ENCODE results near the gene RELN. TPM values are rescaled to one million over a fixed set of nuclear protein-coding genes. Genes with fewer than 3 reads are reported as not detected.
"Not testable (repeated sequence)": the region's sequence is repeated elsewhere in the genome, so short reads cannot be mapped to it uniquely, and the experiment has no call there.

The RELN gene
- 0.11 TPM for total RNA-seq

DNA sequence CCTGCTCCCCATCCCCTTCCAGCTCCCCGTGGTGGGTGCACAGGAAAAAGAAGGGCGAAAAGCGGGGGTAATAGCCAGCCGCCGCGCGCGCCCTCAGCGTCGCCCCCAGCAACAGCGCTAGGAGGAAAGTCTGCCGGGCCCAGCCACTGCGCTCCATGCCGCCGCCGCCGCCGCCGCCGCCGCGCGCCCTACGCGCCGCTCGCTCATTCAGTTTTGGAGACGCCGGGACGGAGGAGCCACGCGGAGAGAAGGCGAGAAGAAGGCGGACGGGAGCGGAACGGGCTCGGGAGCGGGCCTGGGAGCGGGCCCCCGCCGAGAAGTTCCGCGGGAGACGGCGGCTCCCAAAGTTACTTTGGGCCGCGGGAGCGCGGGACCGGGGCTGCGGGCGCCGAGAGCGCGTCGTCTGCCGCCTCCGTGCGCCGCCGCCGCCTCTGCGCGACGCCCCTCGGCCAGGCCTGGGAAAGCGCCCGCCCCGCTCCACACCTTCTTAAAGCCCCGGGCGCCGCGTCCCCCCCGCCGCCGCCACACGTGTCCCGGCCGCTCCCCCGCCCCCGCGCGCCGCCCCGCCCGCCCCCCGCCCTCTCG lies at the start of gene RELN:
Gene RELN (minus strand): TSS at position 459 of the 585 bp plus-strand sequence. CDS start 302 bp downstream, at position 157.
- no peaks in the 10 kb centered on the region for H3K36me3 ChIP-seq
- no peaks in the 10 kb centered on the region for H3K27me3 ChIP-seq
- intact Hi-C loops (cut with DNase I) = no loop called here
- no peak for DNase-seq (ENCODE audit: low spot score in 2 of 2)
- no peak within 1 kb of the TSS for H3K27ac ChIP-seq
- peaks cover 0 to 4% of the 10 kb centered on the region in 2 donors for H3K4me1 ChIP-seq
- H3K4me3 ChIP-seq = peak within 1 kb of the TSS; percentile 44 to 63
- TF ChIP-seq, protein P1, sequence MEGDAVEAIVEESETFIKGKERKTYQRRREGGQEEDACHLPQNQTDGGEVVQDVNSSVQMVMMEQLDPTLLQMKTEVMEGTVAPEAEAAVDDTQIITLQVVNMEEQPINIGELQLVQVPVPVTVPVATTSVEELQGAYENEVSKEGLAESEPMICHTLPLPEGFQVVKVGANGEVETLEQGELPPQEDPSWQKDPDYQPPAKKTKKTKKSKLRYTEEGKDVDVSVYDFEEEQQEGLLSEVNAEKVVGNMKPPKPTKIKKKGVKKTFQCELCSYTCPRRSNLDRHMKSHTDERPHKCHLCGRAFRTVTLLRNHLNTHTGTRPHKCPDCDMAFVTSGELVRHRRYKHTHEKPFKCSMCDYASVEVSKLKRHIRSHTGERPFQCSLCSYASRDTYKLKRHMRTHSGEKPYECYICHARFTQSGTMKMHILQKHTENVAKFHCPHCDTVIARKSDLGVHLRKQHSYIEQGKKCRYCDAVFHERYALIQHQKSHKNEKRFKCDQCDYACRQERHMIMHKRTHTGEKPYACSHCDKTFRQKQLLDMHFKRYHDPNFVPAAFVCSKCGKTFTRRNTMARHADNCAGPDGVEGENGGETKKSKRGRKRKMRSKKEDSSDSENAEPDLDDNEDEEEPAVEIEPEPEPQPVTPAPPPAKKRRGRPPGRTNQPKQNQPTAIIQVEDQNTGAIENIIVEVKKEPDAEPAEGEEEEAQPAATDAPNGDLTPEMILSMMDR (IDR thresholded peaks at IDR 0.05) = no peak
- H3K9me3 ChIP-seq = no peaks in the 10 kb centered on the region

- no peaks in the 10 kb centered on the region for H3K27me3 ChIP-seq
- no peaks in the 10 kb centered on the region for H3K9me3 ChIP-seq
- no peak for DNase-seq (ENCODE audit: low spot score in 2 of 2)
- H3K36me3 ChIP-seq = no peaks in the 10 kb centered on the region
- TF ChIP-seq, protein P1 (IDR thresholded peaks at IDR 0.05) = no peak
- no peaks in the 10 kb centered on the region for H3K4me1 ChIP-seq
- no peak overlapping the region for H3K27ac ChIP-seq
- intact Hi-C loops (cut with DNase I) = no loop called here
- no peak overlapping the region for H3K4me3 ChIP-seq
Observed at GRCh38 chr7:104038136-104038535, 48.7 kb upstream of the RELN start.

GRCh38 chr7:104036889-104037288 lies 47.4 kb upstream of the RELN start:
- H3K36me3 ChIP-seq; intact Hi-C loops (cut with DNase I); H3K27ac ChIP-seq; H3K4me3 ChIP-seq; H3K27me3 ChIP-seq; H3K9me3 ChIP-seq; DNase-seq (ENCODE audit: low spot score in 2 of 2); H3K4me1 ChIP-seq: not testable (repeated sequence)

GRCh38 chr7:104035351-104035750 lies 45.9 kb upstream of the RELN start:
- intact Hi-C loops (cut with DNase I) = no loop called here
- no peaks in the 10 kb centered on the region for H3K4me1 ChIP-seq

GRCh38 chr7:104034679-104035078 lies 45.2 kb upstream of the RELN start:
- no peaks in the 10 kb centered on the region for H3K27me3 ChIP-seq
- DNase-seq (ENCODE audit: low spot score in 2 of 2) = no peak

More at GRCh38 chr7:104035351-104035750, 45.9 kb upstream of the RELN start:
- no peaks in the 10 kb centered on the region for H3K9me3 ChIP-seq
- H3K27me3 ChIP-seq = no peaks in the 10 kb centered on the region
- H3K36me3 ChIP-seq = no peaks in the 10 kb centered on the region
- TF ChIP-seq, protein P1 (IDR thresholded peaks at IDR 0.05) = no peak
- no peak overlapping the region for H3K4me3 ChIP-seq
- H3K27ac ChIP-seq = no peak overlapping the region
- no peak for DNase-seq (ENCODE audit: low spot score in 2 of 2)

DNA sequence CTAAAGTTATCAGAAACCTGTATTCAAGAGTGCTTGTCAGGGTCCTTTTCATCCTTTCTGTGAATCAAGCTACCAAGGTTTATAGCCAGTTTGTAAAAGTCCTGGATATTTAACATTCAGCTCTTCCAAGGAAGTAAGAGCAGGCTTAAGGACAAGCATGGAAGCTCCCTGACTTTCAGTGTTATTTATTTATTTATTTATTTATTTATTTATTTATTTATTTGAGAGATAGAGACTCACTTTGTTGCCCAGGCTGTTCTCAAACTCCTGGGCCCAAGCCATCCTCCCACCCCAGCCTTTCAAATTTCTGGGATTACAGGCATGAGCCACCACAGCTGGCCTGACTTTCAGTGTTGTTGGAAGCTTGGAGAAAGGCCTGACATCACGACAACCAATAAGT lies 44.4 kb upstream of the RELN start:
- no peaks in the 10 kb centered on the region for H3K4me1 ChIP-seq
- intact Hi-C loops (cut with DNase I) = no loop called here
- no peak for DNase-seq (ENCODE audit: low spot score in 2 of 2)
- TF ChIP-seq, protein P1 (IDR thresholded peaks at IDR 0.05) = no peak
- no peaks in the 10 kb centered on the region for H3K27me3 ChIP-seq
- H3K27ac ChIP-seq = no peak overlapping the region
- no peaks in the 10 kb centered on the region for H3K9me3 ChIP-seq
- no peak overlapping the region for H3K4me3 ChIP-seq
- H3K36me3 ChIP-seq = no peaks in the 10 kb centered on the region

More at GRCh38 chr7:104034679-104035078, 45.2 kb upstream of the RELN start:
- H3K4me1 ChIP-seq = no peaks in the 10 kb centered on the region
- intact Hi-C loops (cut with DNase I) = no loop called here
- no peaks in the 10 kb centered on the region for H3K36me3 ChIP-seq
- TF ChIP-seq, protein P1 (IDR thresholded peaks at IDR 0.05) = no peak
- H3K27ac ChIP-seq = no peak overlapping the region
- H3K9me3 ChIP-seq = no peaks in the 10 kb centered on the region
- H3K4me3 ChIP-seq = no peak overlapping the region
